Adrenal gland (tissue), 12 donors: ENCODE measurements around the gene GPSM3. TPM values are rescaled to one million over a fixed set of nuclear protein-coding genes. Genes with fewer than 3 reads are reported as not detected.
"Not testable (repeated sequence)": the region's sequence is repeated elsewhere in the genome, so short reads cannot be mapped to it uniquely, and the experiment has no call there.

ENCODE experiments used
- DNase-seq, 7 donors: peaks; one replicate each; pipeline ENCODE4 v3.0.0-alpha.2; 2019 to 2020
- H3K27ac ChIP-seq, 5 donors: fragments of 200-600 bp; sonication (generic) in 4 of 5; 1 replicate in 3 of 5; 2 replicates in 2 of 5; pipeline versions ENCODE4 v1.5.1 to v1.8.0; 2016 to 2020; ENCODE audit warnings: mild to moderate bottlenecking in 1 of 5
- H3K27me3 ChIP-seq: fragments of 200-600 bp; 2 replicates; pipeline ENCODE4 v1.8.0; 2021
- H3K36me3 ChIP-seq, 2 donors: fragments of 200-600 bp; replicated peaks in 1 of 2; 1 replicate in 1 of 2; 2 replicates in 1 of 2; pipeline versions ENCODE4 v1.5.1 to v1.8.0; 2018 to 2022
- H3K4me1 ChIP-seq, 2 donors: fragments of 200-600 bp; replicated peaks in 1 of 2; 1 replicate in 1 of 2; 2 replicates in 1 of 2; pipeline versions ENCODE4 v1.5.1 to v1.8.0; 2018 to 2021
- H3K4me3 ChIP-seq, 4 donors: fragments of 200-600 bp; sonication (generic) in 3 of 4; one replicate each; pipeline ENCODE4 v1.5.1; 2016 to 2018
- H3K9me3 ChIP-seq, 3 donors: fragments of 200-600 bp; sonication (generic) in 1 of 3; replicated peaks in 1 of 3; 1 replicate in 2 of 3; 2 replicates in 1 of 3; pipeline versions ENCODE4 v1.5.1 to v1.8.0; 2016 to 2021
- POLR2A ChIP-seq, 2 donors: fragments of 450-650 bp; IDR thresholded peaks; one replicate each; pipeline ENCODE4 v1.6.1; 2017; ENCODE audit warnings: antibody characterized with exemption in 2 of 2, mild to moderate bottlenecking in 2 of 2, moderate library complexity in 1 of 2
- WGBS, 4 donors: extraction: QIAGEN DNeasy Blood & Tissue Kit in 2 of 4; methylation state at CpG; one replicate each; pipeline versions ENCODE4 v1.1.5 to v1.1.7; 2013 to 2017; 5-methylcytosine and 5-hydroxymethylcytosine counted together
- intact Hi-C, 2 donors: fragments of 100-400 bp; cut with DNase I; formaldehyde crosslinking; loops; one replicate each; pipeline versions ENCODE4 v1.14.1 to v1.15.0; 2022 to 2023
- polyA plus RNA-seq, 3 donors: library from polyadenylated mRNA; stranded (reverse); fragments of 200-250 nt in 2 of 3; fragments of 350-450 nt in 1 of 3; fragmentation: Illumina TruSeq in 1 of 3; extraction: RNeasy Lipid Tissue Mini Kit (QIAGEN cat#74804) in 1 of 3; gene quantifications; one replicate each; pipeline ENCODE4 v1.2.3, GENCODE V29; 2013 to 2014
- total RNA-seq, 9 donors: library from RNA; depleted of rRNA in 4 of 9; stranded (reverse); fragments of >200 nt in 4 of 9; fragments of 120-200 nt in 1 of 9; fragmentation: NEBNext Ultra II Directional in 1 of 9; extraction: Animal tissue kit (Norgen Biotek cat#: 25700) in 1 of 9; gene quantifications; one replicate each; pipeline versions ENCODE4 v1.1.0 to v1.2.4, GENCODE V29; 2013 to 2023
- TF ChIP-seq, protein P1 (sequence below), 6 experiments: fragments of 450-650 bp in 4 of 6; fragments of 200-600 bp in 2 of 6; sonication (generic) in 1 of 6; IDR thresholded peaks; 1 replicate in 5 of 6; 2 replicates in 1 of 6; pipeline versions ENCODE4 v1.5.1 to v1.8.0; 2016 to 2021; ENCODE audit warnings: antibody characterized with exemption in 6 of 6, mild to moderate bottlenecking in 2 of 6, moderate library complexity in 1 of 6
- donor health status: healthy with polysubstance abuse.
- donor health status: Bipolar disorder and iron deficiency.
- donor health status: DM: yes; HTN: yes; CAD: no.
- donor health status: DM: no; HTN: no; CAD: no.
- donor health status: DM: no; HTN: no; CAD: no.
- donor health status: DM: yes; HTN: yes; CAD: no.

Gene GPSM3
- total and polyA plus RNA-seq, 12 donors: 3.8 to 40.3 (median 17.6) TPM

DNA sequence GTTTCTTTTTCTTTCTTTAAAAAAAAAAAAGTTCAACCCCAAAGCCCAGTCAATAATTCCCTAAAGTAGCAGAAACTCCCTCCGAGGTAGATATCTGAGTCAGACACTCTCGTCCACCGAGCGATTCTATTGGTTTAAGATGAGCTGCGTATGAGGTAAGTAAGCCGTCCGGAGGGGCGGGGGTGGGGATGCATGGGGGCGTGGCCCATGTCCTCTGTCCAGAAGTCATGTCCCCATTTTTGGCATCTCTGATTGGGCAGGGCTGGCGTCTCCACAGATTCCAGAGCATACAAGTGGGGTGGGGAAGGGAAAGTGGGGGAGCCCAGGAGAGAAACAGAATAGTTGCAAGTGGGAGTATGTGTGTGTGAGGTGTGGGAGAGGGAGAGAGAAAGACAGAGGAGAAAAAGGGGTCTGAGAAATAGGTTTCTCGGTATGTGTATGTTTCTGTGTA is 6.7 kb downstream of the GPSM3 start:
- Histone ChIP-seq H3K4me1 (peaks cover 15 to 33% of the 10 kb centered on the region in 2 donors), H3K36me3 (peaks cover 0 to 50% of the 10 kb centered on the region in 2 donors), H3K27ac (peak overlapping the region; percentile 60 to 81 (median 76))
- WGBS, 4 donors: 16 to 27% (median 20%) methylated on average over 11 of the region's 11 CpGs
- H3K9me3 ChIP-seq, H3K27me3 ChIP-seq, H3K4me3 ChIP-seq, intact Hi-C loops: not testable (repeated sequence)
- peak; percentile 86 to 97 (median 93) for DNase-seq
- peak in 1 of 2 donors; percentile 32 for TF ChIP-seq POLR2A (IDR thresholded peaks at IDR 0.05)

DNA sequence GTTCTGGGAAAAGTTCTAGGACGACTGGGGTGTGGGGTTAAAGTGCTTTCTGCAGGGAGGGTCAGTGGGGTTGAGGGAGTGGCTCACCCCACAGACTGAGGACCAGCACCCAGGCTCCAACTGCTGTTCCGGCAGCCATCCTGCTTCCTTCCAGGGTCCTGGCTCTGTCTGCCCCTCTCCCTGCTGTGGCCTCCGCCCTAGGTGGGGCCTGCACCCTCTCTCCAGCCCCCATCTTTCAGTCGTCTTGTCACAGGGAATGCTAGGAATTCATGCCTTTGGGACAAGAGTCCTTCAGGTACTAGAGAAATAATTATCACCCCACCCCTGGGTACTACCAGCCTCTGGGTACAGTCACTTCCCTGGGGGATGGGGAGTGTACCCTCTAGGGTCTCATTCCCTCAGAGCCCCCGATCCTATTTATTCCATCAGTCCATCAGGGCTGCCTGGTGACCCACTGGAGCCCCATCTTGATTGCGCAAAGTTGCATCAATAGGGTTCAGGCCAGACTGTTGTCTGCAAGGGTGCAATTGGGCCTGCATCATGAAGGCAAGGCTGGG is 8.3 kb downstream of the GPSM3 start, which contains the start of gene AGER:
AGER (minus strand) TSS at position 170 of the 557 bp plus-strand sequence; CDS start at position 139, 31 bp downstream.
- Histone ChIP-seq H3K9me3 (no peaks in the 10 kb centered on the region), H3K36me3 (peaks cover 0 to 60% of the 10 kb centered on the region in 2 donors), H3K4me1 (peaks cover 16 to 40% of the 10 kb centered on the region in 2 donors), H3K27ac (peak within 1 kb of the TSS in 2 of 5 donors; percentile 54 to 80), H3K27me3 (no peaks in the 10 kb centered on the region), H3K4me3 (no peak within 1 kb of the TSS)
- intact Hi-C loops: no loop called here
- TF ChIP-seq, protein P1, sequence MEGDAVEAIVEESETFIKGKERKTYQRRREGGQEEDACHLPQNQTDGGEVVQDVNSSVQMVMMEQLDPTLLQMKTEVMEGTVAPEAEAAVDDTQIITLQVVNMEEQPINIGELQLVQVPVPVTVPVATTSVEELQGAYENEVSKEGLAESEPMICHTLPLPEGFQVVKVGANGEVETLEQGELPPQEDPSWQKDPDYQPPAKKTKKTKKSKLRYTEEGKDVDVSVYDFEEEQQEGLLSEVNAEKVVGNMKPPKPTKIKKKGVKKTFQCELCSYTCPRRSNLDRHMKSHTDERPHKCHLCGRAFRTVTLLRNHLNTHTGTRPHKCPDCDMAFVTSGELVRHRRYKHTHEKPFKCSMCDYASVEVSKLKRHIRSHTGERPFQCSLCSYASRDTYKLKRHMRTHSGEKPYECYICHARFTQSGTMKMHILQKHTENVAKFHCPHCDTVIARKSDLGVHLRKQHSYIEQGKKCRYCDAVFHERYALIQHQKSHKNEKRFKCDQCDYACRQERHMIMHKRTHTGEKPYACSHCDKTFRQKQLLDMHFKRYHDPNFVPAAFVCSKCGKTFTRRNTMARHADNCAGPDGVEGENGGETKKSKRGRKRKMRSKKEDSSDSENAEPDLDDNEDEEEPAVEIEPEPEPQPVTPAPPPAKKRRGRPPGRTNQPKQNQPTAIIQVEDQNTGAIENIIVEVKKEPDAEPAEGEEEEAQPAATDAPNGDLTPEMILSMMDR (IDR thresholded peaks at IDR 0.05): no peak
- no peak for TF ChIP-seq POLR2A (IDR thresholded peaks at IDR 0.05)
- DNase-seq: peak in 1 of 7 donors; percentile 15
- 71 to 81% (median 78%) methylated on average over 5 to 6 of the region's 6 CpGs for WGBS, 4 donors

DNA sequence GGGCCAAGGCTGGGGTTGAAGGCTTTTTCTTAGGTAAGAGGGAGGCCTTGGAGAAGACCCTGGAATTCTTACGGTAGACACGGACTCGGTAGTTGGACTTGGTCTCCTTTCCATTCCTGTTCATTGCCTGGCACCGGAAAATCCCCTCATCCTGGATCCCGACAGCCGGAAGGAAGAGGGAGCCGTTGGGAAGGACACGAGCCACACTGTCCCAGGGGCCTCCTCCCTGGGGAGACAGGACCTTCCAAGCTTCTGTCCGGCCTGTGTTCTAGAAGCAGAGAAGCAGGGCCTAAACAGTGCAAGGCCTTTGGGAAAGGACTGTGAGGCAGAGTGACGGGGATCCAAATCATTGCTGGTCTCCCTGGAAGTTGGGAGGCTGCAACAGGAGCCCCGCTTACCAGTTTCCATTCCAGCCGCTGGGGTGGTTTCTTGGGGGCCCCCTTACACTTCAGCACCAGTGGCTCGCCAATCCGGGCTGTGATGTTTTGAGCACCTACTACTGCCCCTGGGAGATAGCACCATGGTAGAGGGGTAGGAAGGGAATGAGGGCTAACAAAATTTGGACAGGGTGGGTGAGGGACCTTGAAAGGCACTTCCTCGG is 8.9 kb downstream of the GPSM3 start:
- peaks cover 0 to 60% of the 10 kb centered on the region in 2 donors for H3K36me3 ChIP-seq
- intact Hi-C loops: no loop called here
- H3K9me3 ChIP-seq: no peaks in the 10 kb centered on the region
- peaks cover 16 to 39% of the 10 kb centered on the region in 2 donors for H3K4me1 ChIP-seq
- 59 to 73% (median 69%) methylated on average over 13 to 15 of the region's 15 CpGs for WGBS, 4 donors
- H3K4me3 ChIP-seq: no peak overlapping the region
- TF ChIP-seq, protein P1 (IDR thresholded peaks at IDR 0.05): no peak
- TF ChIP-seq POLR2A (IDR thresholded peaks at IDR 0.05): no peak
- peak overlapping the region in 2 of 5 donors; percentile 49 to 80 for H3K27ac ChIP-seq
- no peaks in the 10 kb centered on the region for H3K27me3 ChIP-seq
- peak in 1 of 7 donors; percentile 16 for DNase-seq

DNA sequence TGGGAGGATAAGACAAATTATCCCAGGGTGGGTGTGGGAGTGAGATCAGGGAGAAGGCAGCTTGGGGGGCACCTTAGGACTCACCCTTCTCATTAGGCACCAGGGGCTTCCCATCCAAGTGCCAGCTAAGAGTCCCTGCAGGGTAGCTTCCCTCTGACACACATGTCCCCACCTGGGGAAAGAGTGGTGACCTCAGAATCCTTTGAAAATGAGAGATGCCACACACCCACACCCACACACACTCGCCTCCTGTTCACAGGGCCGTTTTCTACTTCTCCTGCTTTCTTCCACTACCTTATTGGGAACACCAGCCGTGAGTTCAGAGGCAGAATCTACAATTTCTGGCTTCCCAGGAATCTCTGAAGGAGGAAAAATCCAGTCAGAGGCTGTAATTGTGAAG is 9.4 kb downstream of the GPSM3 start:
- 74 to 83% (median 77%) methylated on average over 3 of the region's 3 CpGs for WGBS, 4 donors
- DNase-seq: no peak
- TF ChIP-seq, protein P1 (IDR thresholded peaks at IDR 0.05): no peak
- no peak for TF ChIP-seq POLR2A (IDR thresholded peaks at IDR 0.05)
- no peak overlapping the region for H3K4me3 ChIP-seq
- no peaks in the 10 kb centered on the region for H3K27me3 ChIP-seq
- H3K27ac ChIP-seq: peak overlapping the region in 2 of 5 donors; percentile 49 to 80
- intact Hi-C loops: no loop called here
- peaks cover 11 to 33% of the 10 kb centered on the region in 2 donors for H3K4me1 ChIP-seq
- H3K9me3 ChIP-seq: no peaks in the 10 kb centered on the region
- H3K36me3 ChIP-seq: peaks cover 0 to 59% of the 10 kb centered on the region in 2 donors
